Sigmoid colon (tissue), 7 donors: Measurements from ENCODE around the gene MRPS35. TPM values are rescaled to one million over a fixed set of nuclear protein-coding genes. Genes with fewer than 3 reads are reported as not detected.

Source experiments
- DNase-seq: peaks from one replicate; pipeline ENCODE4 v3.0.0-alpha.2; 2019
- H3K27ac ChIP-seq, 4 donors: fragments of 200-600 bp; sonication (generic); one replicate each; pipeline ENCODE4 v1.5.1; 2016 to 2019; ENCODE audit warnings: mild to moderate bottlenecking in 1 of 4
- H3K27me3 ChIP-seq, 3 donors: fragments of 200-600 bp; sonication (generic); one replicate each; pipeline ENCODE4 v1.5.1; 2019; ENCODE audit warnings: mild to moderate bottlenecking in 1 of 3
- H3K36me3 ChIP-seq, 4 donors: fragments of 200-600 bp; sonication (generic); one replicate each; pipeline ENCODE4 v1.5.1; 2016 to 2019
- H3K4me1 ChIP-seq, 4 donors: fragments of 200-600 bp; sonication (generic); one replicate each; pipeline ENCODE4 v1.5.1; 2017 to 2019
- H3K4me3 ChIP-seq, 4 donors: fragments of 200-600 bp; sonication (generic); one replicate each; pipeline ENCODE4 v1.5.1; 2017 to 2019; ENCODE audit warnings: mild to moderate bottlenecking in 2 of 4, moderate library complexity in 1 of 4
- H3K9me3 ChIP-seq, 4 donors: fragments of 200-600 bp in 3 of 4; sonication (generic) in 3 of 4; one replicate each; pipeline versions ENCODE4 v1.5.1 to v1.6.1; 2013 to 2019
- CTCF ChIP-seq, 4 experiments: fragments of 450-650 bp in 3 of 4; fragments of 200-600 bp in 1 of 4; IDR thresholded peaks; one replicate each; pipeline ENCODE4 v1.5.1; 2016 to 2019; ENCODE audit warnings: antibody characterized with exemption in 4 of 4, mild to moderate bottlenecking in 3 of 4, moderate library complexity in 2 of 4
- EP300 ChIP-seq, 4 donors: sonication (generic); formaldehyde crosslinking; IDR thresholded peaks; one replicate each; pipeline ENCODE4 v1.6.1; 2017; ENCODE audit warnings: antibody characterized with exemption in 4 of 4
- POLR2A ChIP-seq, 2 donors: fragments of 450-650 bp; IDR thresholded peaks; one replicate each; pipeline ENCODE4 v1.6.1; 2016; ENCODE audit warnings: antibody characterized with exemption in 2 of 2, mild to moderate bottlenecking in 2 of 2, moderate library complexity in 2 of 2
- POLR2AphosphoS5 ChIP-seq, 4 donors: sonication (generic); formaldehyde crosslinking; IDR thresholded peaks; one replicate each; pipeline ENCODE4 v1.6.1; 2017; ENCODE audit warnings: antibody characterized with exemption in 4 of 4
- WGBS, 2 donors: extraction: QIAGEN DNeasy Blood & Tissue Kit; methylation state at CpG; one replicate each; pipeline ENCODE4 v1.1.7; 2013; 5-methylcytosine and 5-hydroxymethylcytosine counted together
- intact Hi-C: fragments of 100-400 bp; cut with DNase I; formaldehyde crosslinking; loops from one replicate; pipeline ENCODE4 v1.15.1; 2023
- polyA plus RNA-seq, 3 donors: library from polyadenylated mRNA; stranded (reverse); fragments of 200-250 nt; gene quantifications; one replicate each; pipeline ENCODE4 v1.2.3, GENCODE V29; 2013
- total RNA-seq, 4 donors: library from RNA; depleted of rRNA; stranded (reverse); fragments of >200 nt; gene quantifications; one replicate each; pipeline ENCODE4 v1.1.0, GENCODE V29; 2016
- donor health status: healthy with polysubstance abuse.
- donor health status: Bipolar disorder and iron deficiency.
- donor health status: healthy.

MRPS35 gene
- total and polyA plus RNA-seq, 7 donors: 34.3 to 98.3 (median 53.5) TPM

- DNase-seq: peak; percentile 71
- no peaks in the 10 kb centered on the region for H3K9me3 ChIP-seq
- H3K27me3 ChIP-seq: no peaks in the 10 kb centered on the region
- 5 to 14% methylated on average over 27 of the region's 27 CpGs for WGBS, 2 donors
- peaks cover 0 to 61% (median 51%) of the 10 kb centered on the region in 4 donors for H3K4me1 ChIP-seq
- TF ChIP-seq EP300 (IDR thresholded peaks at IDR 0.05): no peak
- TF ChIP-seq CTCF (IDR thresholded peaks at IDR 0.05): no peak
- peak in 3 of 4 donors; percentile 3 to 29 (median 24) for TF ChIP-seq POLR2AphosphoS5 (IDR thresholded peaks at IDR 0.05)
- no peaks in the 10 kb centered on the region for H3K36me3 ChIP-seq
- H3K27ac ChIP-seq: peak overlapping the region; percentile 86 to 98 (median 94)
- H3K4me3 ChIP-seq: peak overlapping the region; percentile 69 to 79 (median 71)
- intact Hi-C loops: loop anchor here (2.0 to 5.0 kb wide), 2 partner anchors 32 to 36 kb away; no protein-coding TSS in a partner anchor
These were observed 70.2 kb downstream of the MRPS35 start for GRCh38 chr12:27780612-27781408.

DNA sequence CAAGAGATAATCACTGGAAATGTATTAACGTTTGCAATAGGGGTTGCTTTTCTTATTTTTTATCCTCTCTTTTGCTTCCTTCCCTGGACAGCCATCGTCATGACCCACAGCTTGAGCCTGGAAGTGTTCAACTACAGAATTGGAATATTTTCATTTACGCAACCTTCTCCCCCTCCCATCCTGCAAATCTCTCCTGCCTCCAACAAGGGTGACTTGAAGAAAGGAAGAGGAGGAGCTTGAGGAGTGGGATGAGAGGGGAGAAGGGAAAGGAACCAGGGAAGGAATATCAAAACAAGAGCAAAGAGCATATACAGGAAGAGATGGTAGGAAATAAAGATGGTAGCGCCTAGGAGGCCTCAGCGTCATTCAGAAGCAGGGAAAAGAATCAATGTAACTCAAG lies 71.0 kb downstream of the MRPS35 start:
- H3K4me3 ChIP-seq: peak overlapping the region; percentile 69 to 79 (median 71)
- TF ChIP-seq CTCF (IDR thresholded peaks at IDR 0.05): no peak
- TF ChIP-seq EP300 (IDR thresholded peaks at IDR 0.05): no peak
- H3K36me3 ChIP-seq: no peaks in the 10 kb centered on the region
- H3K27me3 ChIP-seq: no peaks in the 10 kb centered on the region
- intact Hi-C loops: loop anchor here (2.0 to 5.0 kb wide), 2 partner anchors 33 to 36 kb away; no protein-coding TSS in a partner anchor
- peak overlapping the region; percentile 86 to 98 (median 94) for H3K27ac ChIP-seq
- no peak for DNase-seq
- WGBS, 2 donors: 76 to 81% methylated on average over 5 of the region's 5 CpGs
- no peaks in the 10 kb centered on the region for H3K9me3 ChIP-seq
- peaks cover 0 to 69% (median 58%) of the 10 kb centered on the region in 4 donors for H3K4me1 ChIP-seq

DNA sequence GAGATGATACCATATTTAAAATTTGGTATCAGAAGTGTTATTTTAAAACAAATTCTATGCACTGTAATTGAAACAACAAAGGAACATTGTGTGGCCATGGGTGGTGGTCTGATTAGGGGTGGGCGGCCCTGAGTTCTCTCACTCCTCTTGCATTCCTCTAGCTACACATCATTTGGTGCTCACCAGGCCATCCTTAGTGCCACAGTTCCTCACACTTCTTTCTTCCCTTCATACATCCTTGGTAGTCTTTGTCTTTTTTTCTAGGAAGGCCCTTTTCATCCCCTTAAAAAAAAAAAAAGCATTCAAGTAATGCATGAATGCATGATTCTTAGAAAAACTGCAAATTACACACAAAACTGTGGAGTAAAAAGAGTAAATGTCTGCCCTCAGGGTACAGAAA lies 71.8 kb downstream of the MRPS35 start:
- peaks cover 0 to 77% (median 66%) of the 10 kb centered on the region in 4 donors for H3K4me1 ChIP-seq
- H3K27me3 ChIP-seq: no peaks in the 10 kb centered on the region
- no peak for DNase-seq
- no peaks in the 10 kb centered on the region for H3K36me3 ChIP-seq
- peak overlapping the region; percentile 86 to 98 (median 94) for H3K27ac ChIP-seq
- WGBS, 2 donors: 90 to 97% methylated on average over 1 of the region's 1 CpG
- TF ChIP-seq EP300 (IDR thresholded peaks at IDR 0.05) (no peak), CTCF (IDR thresholded peaks at IDR 0.05) (no peak), POLR2AphosphoS5 (IDR thresholded peaks at IDR 0.05) (no peak), POLR2A (IDR thresholded peaks at IDR 0.05) (no peak)
- intact Hi-C loops: loop anchor here (5.0 kb wide), 1 partner anchor 35 kb away; no protein-coding TSS in a partner anchor
- no peaks in the 10 kb centered on the region for H3K9me3 ChIP-seq
- peak overlapping the region; percentile 69 to 79 (median 71) for H3K4me3 ChIP-seq

- intact Hi-C loops: no loop called here
- no peaks in the 10 kb centered on the region for H3K9me3 ChIP-seq
- TF ChIP-seq EP300 (IDR thresholded peaks at IDR 0.05): no peak
- no peak for TF ChIP-seq POLR2A (IDR thresholded peaks at IDR 0.05)
- no peak for TF ChIP-seq POLR2AphosphoS5 (IDR thresholded peaks at IDR 0.05)
- TF ChIP-seq CTCF (IDR thresholded peaks at IDR 0.05): no peak
- H3K27ac ChIP-seq: no peak overlapping the region
- no peaks in the 10 kb centered on the region for H3K27me3 ChIP-seq
- WGBS, 2 donors: 77 to 78% methylated on average over 3 of the region's 3 CpGs
- peaks cover 0 to under 1% (median 0%) of the 10 kb centered on the region in 4 donors for H3K36me3 ChIP-seq
- no peak for DNase-seq
- H3K4me3 ChIP-seq: no peak overlapping the region
- peaks cover 0 to 93% (median 82%) of the 10 kb centered on the region in 4 donors for H3K4me1 ChIP-seq
These were observed 75.4 kb downstream of the MRPS35 start for GRCh38 chr12:27785882-27786570.
